ENCODE data around the gene PIEZO2.

PIEZO2 gene

DNA sequence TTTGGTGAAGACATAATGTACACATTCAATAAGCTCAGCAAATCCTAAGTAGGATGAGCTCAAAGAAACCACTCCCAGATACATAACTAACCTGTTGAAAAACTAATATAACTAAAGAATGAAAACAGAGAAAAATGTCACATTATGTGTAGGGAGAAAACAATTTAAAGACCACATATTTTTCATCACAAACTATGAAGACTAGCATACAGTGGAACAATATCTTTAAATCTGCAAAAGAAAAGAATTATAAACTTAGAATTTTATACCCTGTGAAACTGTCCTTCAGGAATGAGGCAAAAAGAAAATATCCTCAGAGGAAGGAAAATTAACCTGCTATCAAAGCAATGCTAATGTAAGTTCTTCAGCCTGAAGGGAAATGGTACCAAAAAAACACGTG lies 151.5 kb downstream of the PIEZO2 start:
- TF ChIP-seq JUND (IDR thresholded peaks at IDR 0.05; ENCODE audit: low read depth) = no peak
- in situ Hi-C loops (cut with HindIII; ENCODE audit: low pct_unique_long_range_greater_than_20kb, low sequenced_read_pairs) = no loop called here
- DNase-seq (ENCODE audit: low read depth in 1 of 2, low spot score in 1 of 2) = no peak

DNA sequence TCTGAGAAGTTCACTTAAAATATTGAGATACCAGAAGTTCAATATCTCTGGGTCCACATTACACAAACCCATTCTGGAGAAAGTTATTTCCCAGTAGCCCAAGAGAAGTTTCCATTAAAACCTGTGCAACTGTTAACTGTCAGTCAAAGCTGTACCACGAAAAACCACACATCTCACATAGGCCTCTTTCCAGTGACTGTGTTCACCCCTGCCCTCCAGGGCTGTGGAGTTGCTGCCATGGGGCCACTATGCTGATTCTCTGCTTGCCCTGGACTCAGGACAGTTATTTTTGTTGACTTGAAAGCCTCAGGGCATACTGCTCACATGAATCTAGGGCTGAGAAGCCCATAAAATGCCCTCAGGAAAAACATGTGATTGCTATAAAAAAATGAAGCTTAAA lies 153.8 kb downstream of the PIEZO2 start:
- in situ Hi-C loops (cut with HindIII; ENCODE audit: low pct_unique_long_range_greater_than_20kb, low sequenced_read_pairs) = no loop called here
- TF ChIP-seq JUND (IDR thresholded peaks at IDR 0.05; ENCODE audit: low read depth) = no peak
- DNase-seq (ENCODE audit: low read depth in 1 of 2, low spot score in 1 of 2) = no peak

DNA sequence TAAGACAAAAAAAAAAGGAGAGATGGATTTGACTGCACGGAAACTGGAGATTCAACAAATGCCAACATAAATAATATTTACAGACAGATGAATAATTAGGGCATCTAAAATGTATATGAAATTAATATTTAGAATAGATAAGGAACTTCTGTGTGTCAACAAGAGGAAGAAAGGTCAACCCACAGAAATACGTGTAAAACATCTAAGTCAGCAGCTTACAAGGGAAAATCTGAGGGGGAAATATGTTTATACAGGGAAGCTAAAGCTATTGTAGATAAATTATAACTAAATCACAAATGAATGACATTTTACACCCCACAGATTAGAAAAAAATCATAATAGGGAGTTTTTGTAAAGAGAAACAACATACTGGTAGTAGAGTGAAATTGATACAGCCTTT lies 159.9 kb downstream of the PIEZO2 start:
- TF ChIP-seq JUND (IDR thresholded peaks at IDR 0.05; ENCODE audit: low read depth) = no peak
- no peak for DNase-seq (ENCODE audit: low read depth in 1 of 2, low spot score in 1 of 2)
- in situ Hi-C loops (cut with HindIII; ENCODE audit: low pct_unique_long_range_greater_than_20kb, low sequenced_read_pairs) = no loop called here

DNA sequence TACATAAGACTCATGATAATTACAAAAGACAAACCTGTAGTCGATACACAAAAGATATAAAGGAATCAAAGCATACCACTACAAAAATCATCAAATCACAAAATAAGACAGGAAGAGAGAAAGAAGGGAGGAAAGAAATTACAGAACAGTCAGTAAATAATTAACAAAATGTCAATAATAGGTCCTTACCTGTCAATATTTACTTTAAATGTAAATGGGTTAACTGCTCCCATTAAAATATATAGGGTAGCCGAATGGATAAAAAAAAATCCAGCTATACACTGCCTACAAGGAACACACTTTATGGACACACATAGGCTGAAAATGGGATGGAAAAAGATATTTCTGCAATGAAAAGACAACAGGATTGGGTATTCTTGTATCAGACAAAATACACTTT lies 163.7 kb downstream of the PIEZO2 start:
- DNase-seq (ENCODE audit: low read depth in 1 of 2, low spot score in 1 of 2) = no peak
- no peak for TF ChIP-seq JUND (IDR thresholded peaks at IDR 0.05; ENCODE audit: low read depth)
- in situ Hi-C loops (cut with HindIII; ENCODE audit: low pct_unique_long_range_greater_than_20kb, low sequenced_read_pairs) = no loop called here

DNA sequence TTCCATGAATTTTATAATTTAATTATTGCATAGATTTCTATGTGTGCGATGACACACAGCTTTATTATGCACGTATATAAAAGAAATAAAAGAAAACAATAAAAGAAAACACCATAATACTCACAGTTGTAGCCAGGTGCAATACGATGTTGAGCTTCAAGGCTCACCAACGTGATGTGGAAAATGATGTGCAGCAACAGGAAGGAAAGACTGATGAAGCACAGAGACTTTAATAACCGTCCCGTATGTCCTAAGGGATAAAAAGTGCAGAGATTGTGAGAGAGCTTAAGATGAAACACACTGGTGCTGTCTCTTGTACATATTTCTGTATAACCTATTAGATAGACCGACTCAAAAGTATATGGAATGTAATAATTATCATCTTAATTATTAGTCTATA lies 170.0 kb downstream of the PIEZO2 start:
- TF ChIP-seq JUND (IDR thresholded peaks at IDR 0.05; ENCODE audit: low read depth) = no peak
- in situ Hi-C loops (cut with HindIII; ENCODE audit: low pct_unique_long_range_greater_than_20kb, low sequenced_read_pairs) = no loop called here
- no peak for DNase-seq (ENCODE audit: low read depth in 1 of 2, low spot score in 1 of 2)

DNA sequence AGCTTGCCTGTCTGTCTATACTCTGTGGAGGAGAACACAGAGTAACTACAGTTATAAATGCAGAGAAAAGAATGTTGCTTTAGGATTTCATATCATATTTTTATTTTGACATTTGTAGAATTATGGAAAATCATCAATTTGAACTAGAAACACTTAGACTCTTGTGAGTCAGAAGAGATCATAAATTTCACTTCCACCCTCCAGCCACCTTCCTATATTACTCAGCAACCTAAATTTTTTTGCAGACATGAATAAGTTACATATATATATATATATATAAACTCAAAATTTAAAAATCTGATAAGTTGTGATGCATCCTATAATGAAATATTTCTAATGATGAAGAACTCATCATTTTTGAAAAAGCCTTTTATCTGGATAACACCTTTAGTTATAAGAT lies 172.3 kb downstream of the PIEZO2 start:
- TF ChIP-seq JUND (IDR thresholded peaks at IDR 0.05; ENCODE audit: low read depth) = no peak
- DNase-seq (ENCODE audit: low read depth in 1 of 2, low spot score in 1 of 2) = no peak
- in situ Hi-C loops (cut with HindIII; ENCODE audit: low pct_unique_long_range_greater_than_20kb, low sequenced_read_pairs) = no loop called here

DNA sequence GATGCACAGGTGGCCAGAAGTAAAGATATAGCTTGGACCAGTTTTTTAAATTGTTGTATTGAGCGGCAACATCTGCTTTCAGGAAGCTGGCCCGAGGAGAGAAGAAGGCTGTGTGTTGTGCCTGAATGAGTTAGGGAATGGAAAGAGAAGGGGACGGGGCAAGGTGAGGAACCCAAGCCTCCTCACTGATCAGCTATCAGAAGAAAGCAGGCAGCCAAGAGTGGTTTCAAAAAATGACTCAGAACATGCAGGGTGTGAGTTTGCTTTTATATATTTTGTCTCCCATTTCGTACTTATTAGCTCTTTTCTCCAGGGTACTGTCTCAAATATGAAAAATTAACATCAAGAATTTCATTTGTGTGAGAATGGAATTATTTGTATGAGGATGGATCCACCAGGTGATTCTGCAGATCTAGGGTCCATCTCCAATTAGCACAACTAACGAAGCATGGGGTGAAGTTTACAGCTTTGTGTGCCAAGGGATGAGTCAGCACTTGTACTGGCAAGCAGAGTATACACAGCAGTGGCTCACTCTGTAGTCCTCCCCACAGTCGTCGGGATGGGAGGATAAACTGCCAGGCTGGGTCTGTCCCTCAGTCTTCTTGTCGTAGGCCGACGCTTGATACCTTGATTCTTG lies 175.7 kb downstream of the PIEZO2 start:
- no peak for TF ChIP-seq JUND (IDR thresholded peaks at IDR 0.05; ENCODE audit: low read depth)
- DNase-seq (ENCODE audit: low read depth in 1 of 2, low spot score in 1 of 2) = no peak
- in situ Hi-C loops (cut with HindIII; ENCODE audit: low pct_unique_long_range_greater_than_20kb, low sequenced_read_pairs) = no loop called here

DNA sequence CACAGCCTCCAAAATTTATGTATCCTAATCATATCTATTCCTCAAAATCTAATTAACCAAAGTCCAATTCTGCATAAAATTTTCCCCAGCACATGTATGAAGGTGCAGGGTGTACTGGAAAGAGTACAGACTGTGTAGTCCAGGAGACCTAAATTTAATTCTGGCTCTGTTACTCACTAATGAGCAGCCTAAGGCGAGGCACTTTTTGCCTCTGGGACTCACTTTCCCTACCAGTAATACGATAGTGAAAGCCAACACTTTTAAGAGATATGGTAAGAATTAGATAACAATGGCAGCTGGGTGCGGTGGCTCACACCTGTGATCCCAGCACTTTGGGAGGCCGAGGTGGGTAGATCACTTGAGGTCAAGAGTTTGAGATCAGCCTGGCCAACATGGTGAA lies 177.7 kb downstream of the PIEZO2 start:
- in situ Hi-C loops (cut with HindIII; ENCODE audit: low pct_unique_long_range_greater_than_20kb, low sequenced_read_pairs) = no loop called here
- no peak for TF ChIP-seq JUND (IDR thresholded peaks at IDR 0.05; ENCODE audit: low read depth)
- no peak for DNase-seq (ENCODE audit: low read depth in 1 of 2, low spot score in 1 of 2)

DNA sequence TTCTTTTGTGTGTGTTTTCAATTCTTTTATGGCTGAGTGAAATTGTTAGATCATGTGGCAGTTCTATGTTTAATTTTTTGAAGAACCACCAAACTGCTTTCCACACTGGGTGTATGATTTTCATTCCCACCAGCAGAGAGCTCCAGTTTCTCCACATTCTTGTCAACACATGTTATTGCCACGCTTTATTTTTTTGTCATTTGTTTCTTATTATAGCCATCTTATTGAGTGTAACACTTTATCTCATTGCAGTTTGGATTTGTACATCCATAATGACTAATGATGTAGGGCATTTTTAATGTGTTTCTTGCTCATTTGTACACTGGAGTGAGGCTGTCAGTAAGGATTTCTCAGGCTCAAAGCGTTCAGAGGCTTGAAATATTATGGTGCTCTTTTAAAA lies 184.2 kb downstream of the PIEZO2 start:
- in situ Hi-C loops (cut with HindIII; ENCODE audit: low pct_unique_long_range_greater_than_20kb, low sequenced_read_pairs) = no loop called here
- no peak for TF ChIP-seq JUND (IDR thresholded peaks at IDR 0.05; ENCODE audit: low read depth)
- no peak for DNase-seq (ENCODE audit: low read depth in 1 of 2, low spot score in 1 of 2)

DNA sequence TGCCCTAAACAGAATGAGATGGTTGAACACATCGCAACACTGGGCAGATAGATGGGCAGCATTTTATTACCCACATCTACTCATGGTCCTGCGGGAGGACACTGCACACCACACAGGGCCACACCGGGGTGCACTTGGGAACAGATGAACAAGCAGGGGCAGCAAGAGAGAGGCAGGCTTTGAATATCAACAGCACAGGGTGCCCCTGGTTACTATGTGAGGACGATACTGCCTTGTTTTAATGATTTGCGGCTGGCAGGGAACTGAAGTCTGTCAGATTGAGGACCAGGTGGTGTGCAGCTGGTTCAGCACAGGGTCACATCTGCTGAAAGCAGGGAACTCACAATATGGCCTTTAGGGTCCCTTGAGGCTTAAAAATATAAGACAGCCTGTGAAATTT lies 195.7 kb downstream of the PIEZO2 start:
- no peak for TF ChIP-seq JUND (IDR thresholded peaks at IDR 0.05; ENCODE audit: low read depth)
- in situ Hi-C loops (cut with HindIII; ENCODE audit: low pct_unique_long_range_greater_than_20kb, low sequenced_read_pairs) = no loop called here
- no peak for DNase-seq (ENCODE audit: low read depth in 1 of 2, low spot score in 1 of 2)

DNA sequence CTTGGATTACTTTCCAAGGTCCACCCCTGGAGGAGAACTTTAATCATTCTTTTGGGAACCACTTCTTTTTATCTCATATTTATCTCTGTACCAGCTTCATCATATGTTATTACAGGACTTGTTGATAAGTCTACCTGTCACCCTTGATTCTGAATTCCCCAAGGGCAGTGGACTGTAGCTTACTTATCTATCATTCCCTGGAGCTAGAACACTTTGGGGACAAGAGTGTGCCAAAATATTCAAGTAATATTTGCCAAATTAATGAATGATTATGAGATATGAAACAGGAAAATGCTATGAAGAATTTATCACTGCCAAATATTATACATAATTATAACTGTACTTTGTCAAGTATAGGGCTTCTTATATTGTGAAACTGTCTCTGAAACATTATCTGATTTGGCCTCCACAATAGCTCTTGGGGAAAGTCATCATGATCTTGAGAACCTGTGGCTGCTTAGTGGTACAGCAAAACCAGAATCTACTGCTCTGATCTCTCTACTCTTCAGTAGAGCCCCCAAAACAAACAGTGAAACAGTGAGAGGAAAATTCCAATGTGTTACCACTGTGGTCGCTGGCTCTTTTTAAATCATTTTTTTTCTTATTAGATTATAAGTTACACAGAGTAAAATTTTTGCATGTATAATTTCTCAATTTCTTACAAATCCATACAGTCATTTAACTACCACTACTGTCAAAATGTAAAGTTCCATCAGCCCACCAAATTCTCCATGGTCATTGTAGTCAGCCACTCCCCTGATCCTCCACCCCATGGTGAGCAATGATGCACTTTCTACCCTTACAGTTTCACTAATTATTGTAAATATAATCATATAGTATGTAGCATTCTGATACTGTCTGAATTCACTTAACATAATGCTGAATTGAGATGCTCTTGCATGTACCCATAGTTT lies 197.5 kb downstream of the PIEZO2 start:
- TF ChIP-seq JUND (IDR thresholded peaks at IDR 0.05; ENCODE audit: low read depth) = no peak
- no peak for DNase-seq (ENCODE audit: low read depth in 1 of 2, low spot score in 1 of 2)
- in situ Hi-C loops (cut with HindIII; ENCODE audit: low pct_unique_long_range_greater_than_20kb, low sequenced_read_pairs) = no loop called here

DNA sequence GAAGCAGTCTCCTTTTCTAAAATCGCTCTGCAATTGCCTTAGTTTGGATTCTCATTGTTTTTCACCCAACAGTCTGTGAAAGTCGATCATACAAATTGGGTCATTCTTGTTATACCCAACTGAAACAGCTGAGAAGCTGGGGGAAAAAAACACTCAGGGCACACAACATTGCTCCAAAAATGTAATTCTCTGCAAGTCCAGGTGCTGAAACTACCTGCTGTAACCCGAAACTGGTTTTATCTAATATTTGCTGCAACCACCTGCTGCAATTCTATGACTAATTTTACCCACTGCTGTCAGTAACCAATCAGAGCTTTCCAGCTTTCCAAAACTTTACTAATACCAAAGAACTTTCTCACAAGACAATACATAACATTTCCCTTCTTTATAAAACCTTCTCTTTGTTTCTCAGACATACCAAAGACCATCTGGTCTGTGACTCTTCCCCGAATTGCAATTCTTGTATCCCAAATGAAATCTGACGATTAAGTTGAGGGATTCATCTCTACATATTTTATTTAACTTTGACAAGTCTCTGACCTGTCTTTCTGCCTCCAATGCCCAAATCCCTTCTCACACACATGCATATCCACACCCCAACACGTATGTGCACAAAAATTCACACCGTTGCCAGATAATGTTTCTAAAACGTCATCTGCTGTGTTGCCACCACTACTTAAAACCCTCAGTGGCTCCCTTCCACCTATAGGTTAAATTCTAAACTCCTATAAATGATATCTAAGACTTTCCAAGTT lies 198.3 kb downstream of the PIEZO2 start:
- in situ Hi-C loops (cut with HindIII; ENCODE audit: low pct_unique_long_range_greater_than_20kb, low sequenced_read_pairs) = no loop called here
- DNase-seq (ENCODE audit: low read depth in 1 of 2, low spot score in 1 of 2) = no peak
- TF ChIP-seq JUND (IDR thresholded peaks at IDR 0.05; ENCODE audit: low read depth) = no peak
